GM21360 (cell line): ENCODE measurements around the gene RNF10.
"Not testable (repeated sequence)": the region's sequence is repeated elsewhere in the genome, so short reads cannot be mapped to it uniquely, and the experiment has no call there.

Experiments
- ATAC-seq: cut with Tn5 transposase; IDR thresholded peaks from one replicate; pipeline ENCODE4 v1.9.1; 2021; ENCODE audit warnings: mild to moderate bottlenecking, moderate library complexity; ENCODE audit not compliant: unreplicated experiment

RNF10 gene

GRCh38 chr12:120579179-120579578 lies 45.0 kb downstream of the RNF10 start:
- no peak for ATAC-seq

- ATAC-seq = peak; percentile 94
These were observed 46.9 kb downstream of the RNF10 start, which contains the start of gene POP5 for GRCh38 chr12:120580787-120581723. Gene POP5 (minus strand): TSS chr12:120581402. CDS start chr12:120581362, 40 bp downstream.

GRCh38 chr12:120581998-120582397 lies 47.8 kb downstream of the RNF10 start:
- no peak for ATAC-seq

- ATAC-seq = no peak
These were observed 49.4 kb downstream of the RNF10 start for GRCh38 chr12:120583478-120584030.

- ATAC-seq = no peak
These were observed 50.4 kb downstream of the RNF10 start for GRCh38 chr12:120584343-120585149.

GRCh38 chr12:120586206-120586605 lies 52.0 kb downstream of the RNF10 start:
- ATAC-seq = no peak

- no peak for ATAC-seq
These were observed 52.7 kb downstream of the RNF10 start for GRCh38 chr12:120586860-120587259.

GRCh38 chr12:120588371-120588770 lies 54.2 kb downstream of the RNF10 start:
- ATAC-seq = no peak

GRCh38 chr12:120588948-120589930 lies 55.1 kb downstream of the RNF10 start:
- no peak for ATAC-seq

GRCh38 chr12:120590741-120591407 lies 56.7 kb downstream of the RNF10 start:
- ATAC-seq = no peak

GRCh38 chr12:120592121-120593049 lies 58.2 kb downstream of the RNF10 start:
- no peak for ATAC-seq

GRCh38 chr12:120596901-120597300 lies 62.7 kb downstream of the RNF10 start:
- no peak for ATAC-seq

GRCh38 chr12:120597861-120598260 lies 63.7 kb downstream of the RNF10 start:
- ATAC-seq = no peak

GRCh38 chr12:120598674-120599463 lies 64.7 kb downstream of the RNF10 start:
- no peak for ATAC-seq

- ATAC-seq = no peak
These were observed 65.8 kb downstream of the RNF10 start for GRCh38 chr12:120599672-120600552.

GRCh38 chr12:120602416-120602815 lies 68.3 kb downstream of the RNF10 start:
- ATAC-seq = not testable (repeated sequence)

- ATAC-seq = no peak
These were observed 76.4 kb downstream of the RNF10 start for GRCh38 chr12:120610560-120610959.
